ENCODE results near the gene PPP1R17.
A peak's percentile ranks its signal among the peaks of the same experiment; 100 is the strongest.

Gene PPP1R17

GRCh38 chr7:31688372-31688771 lies 1.4 kb downstream of the PPP1R17 start:
- ATAC-seq: peak; percentile 95
- peak overlapping the region; percentile 86 for H3K27ac Mint-ChIP-seq
- no peaks in the 10 kb centered on the region for H3K9me3 Mint-ChIP-seq
- H3K36me3 Mint-ChIP-seq: no peaks in the 10 kb centered on the region
- no peaks in the 10 kb centered on the region for H3K27me3 Mint-ChIP-seq
- H3K4me3 Mint-ChIP-seq: peak overlapping the region; percentile 58
- H3K4me1 Mint-ChIP-seq: peaks cover 26% of the 10 kb centered on the region

- no peaks in the 10 kb centered on the region for H3K27me3 Mint-ChIP-seq
- H3K27ac Mint-ChIP-seq: peak overlapping the region; percentile 86
- no peaks in the 10 kb centered on the region for H3K9me3 Mint-ChIP-seq
- H3K4me1 Mint-ChIP-seq: peaks cover 26% of the 10 kb centered on the region
- ATAC-seq: peak; percentile 72
- H3K4me3 Mint-ChIP-seq: no peak overlapping the region
- H3K36me3 Mint-ChIP-seq: no peaks in the 10 kb centered on the region
These were observed 2.0 kb downstream of the PPP1R17 start for GRCh38 chr7:31688996-31689395.

- H3K9me3 Mint-ChIP-seq: no peaks in the 10 kb centered on the region
- no peak overlapping the region for H3K27ac Mint-ChIP-seq
- H3K27me3 Mint-ChIP-seq: no peaks in the 10 kb centered on the region
- ATAC-seq: no peak
- peaks cover 31% of the 10 kb centered on the region for H3K4me1 Mint-ChIP-seq
- H3K36me3 Mint-ChIP-seq: no peaks in the 10 kb centered on the region
- no peak overlapping the region for H3K4me3 Mint-ChIP-seq
These were observed 3.9 kb downstream of the PPP1R17 start for GRCh38 chr7:31690935-31691334.

GRCh38 chr7:31692451-31692850 lies 5.4 kb downstream of the PPP1R17 start:
- H3K4me3 Mint-ChIP-seq: no peak overlapping the region
- no peaks in the 10 kb centered on the region for H3K9me3 Mint-ChIP-seq
- peaks cover 37% of the 10 kb centered on the region for H3K4me1 Mint-ChIP-seq
- no peaks in the 10 kb centered on the region for H3K27me3 Mint-ChIP-seq
- no peaks in the 10 kb centered on the region for H3K36me3 Mint-ChIP-seq
- H3K27ac Mint-ChIP-seq: no peak overlapping the region
- no peak for ATAC-seq

- Mint-ChIP-seq H3K36me3 (no peaks in the 10 kb centered on the region), H3K4me3 (no peak overlapping the region), H3K27me3 (no peaks in the 10 kb centered on the region), H3K4me1 (peaks cover 36% of the 10 kb centered on the region), H3K9me3 (no peaks in the 10 kb centered on the region), H3K27ac (no peak overlapping the region)
- ATAC-seq: no peak
These were observed 5.9 kb downstream of the PPP1R17 start for GRCh38 chr7:31692871-31693270.

- H3K9me3 Mint-ChIP-seq: no peaks in the 10 kb centered on the region
- H3K27me3 Mint-ChIP-seq: no peaks in the 10 kb centered on the region
- H3K27ac Mint-ChIP-seq: peak overlapping the region; percentile 40
- no peak overlapping the region for H3K4me3 Mint-ChIP-seq
- peaks cover 11% of the 10 kb centered on the region for H3K4me1 Mint-ChIP-seq
- no peaks in the 10 kb centered on the region for H3K36me3 Mint-ChIP-seq
- ATAC-seq: peak; percentile 57
These were observed 9.0 kb downstream of the PPP1R17 start for GRCh38 chr7:31695859-31696614.

GRCh38 chr7:31699050-31699449 lies 12.0 kb downstream of the PPP1R17 start:
- H3K36me3 Mint-ChIP-seq: no peaks in the 10 kb centered on the region
- H3K9me3 Mint-ChIP-seq: no peaks in the 10 kb centered on the region
- ATAC-seq: peak; percentile 65

GRCh38 chr7:31702354-31702753 lies 15.3 kb downstream of the PPP1R17 start:
- Mint-ChIP-seq H3K9me3 (no peaks in the 10 kb centered on the region), H3K27me3 (no peaks in the 10 kb centered on the region), H3K36me3 (no peaks in the 10 kb centered on the region), H3K4me1 (peaks cover 6% of the 10 kb centered on the region), H3K4me3 (no peak overlapping the region), H3K27ac (no peak overlapping the region)
- no peak for ATAC-seq

More at GRCh38 chr7:31699050-31699449, 12.0 kb downstream of the PPP1R17 start:
- H3K27me3 Mint-ChIP-seq: no peaks in the 10 kb centered on the region
- peaks cover 11% of the 10 kb centered on the region for H3K4me1 Mint-ChIP-seq
- no peak overlapping the region for H3K4me3 Mint-ChIP-seq
- no peak overlapping the region for H3K27ac Mint-ChIP-seq

GRCh38 chr7:31705377-31705776 lies 18.4 kb downstream of the PPP1R17 start:
- peak; percentile 62 for ATAC-seq
- H3K4me3 Mint-ChIP-seq: no peak overlapping the region

GRCh38 chr7:31707089-31707488 lies 20.1 kb downstream of the PPP1R17 start:
- H3K4me3 Mint-ChIP-seq: no peak overlapping the region
- H3K4me1 Mint-ChIP-seq: peaks cover 6% of the 10 kb centered on the region
- no peaks in the 10 kb centered on the region for H3K9me3 Mint-ChIP-seq
- no peaks in the 10 kb centered on the region for H3K36me3 Mint-ChIP-seq
- ATAC-seq: no peak
- H3K27me3 Mint-ChIP-seq: no peaks in the 10 kb centered on the region
- H3K27ac Mint-ChIP-seq: no peak overlapping the region

More at GRCh38 chr7:31705377-31705776, 18.4 kb downstream of the PPP1R17 start:
- Mint-ChIP-seq H3K27ac (no peak overlapping the region), H3K9me3 (no peaks in the 10 kb centered on the region), H3K4me1 (peaks cover 6% of the 10 kb centered on the region), H3K36me3 (no peaks in the 10 kb centered on the region), H3K27me3 (no peaks in the 10 kb centered on the region)

GRCh38 chr7:31710171-31710570 lies 23.2 kb downstream of the PPP1R17 start:
- no peaks in the 10 kb centered on the region for H3K36me3 Mint-ChIP-seq
- H3K4me1 Mint-ChIP-seq: peaks cover 6% of the 10 kb centered on the region
- no peaks in the 10 kb centered on the region for H3K27me3 Mint-ChIP-seq
- no peak overlapping the region for H3K27ac Mint-ChIP-seq
- H3K9me3 Mint-ChIP-seq: peaks cover 4% of the 10 kb centered on the region
- ATAC-seq: no peak
- no peak overlapping the region for H3K4me3 Mint-ChIP-seq

GRCh38 chr7:31716355-31716754 lies 29.3 kb downstream of the PPP1R17 start:
- no peak overlapping the region for H3K4me3 Mint-ChIP-seq
- no peaks in the 10 kb centered on the region for H3K27me3 Mint-ChIP-seq
- no peaks in the 10 kb centered on the region for H3K36me3 Mint-ChIP-seq
- H3K4me1 Mint-ChIP-seq: no peaks in the 10 kb centered on the region
- H3K9me3 Mint-ChIP-seq: peaks cover 4% of the 10 kb centered on the region
- H3K27ac Mint-ChIP-seq: no peak overlapping the region
- no peak for ATAC-seq

- Mint-ChIP-seq H3K27ac (no peak overlapping the region), H3K27me3 (no peaks in the 10 kb centered on the region), H3K4me3 (no peak overlapping the region), H3K36me3 (no peaks in the 10 kb centered on the region), H3K9me3 (no peaks in the 10 kb centered on the region), H3K4me1 (no peaks in the 10 kb centered on the region)
- ATAC-seq: no peak
These were observed 33.4 kb downstream of the PPP1R17 start for GRCh38 chr7:31720366-31720765.

GRCh38 chr7:31724696-31725095 lies 37.7 kb downstream of the PPP1R17 start:
- H3K36me3 Mint-ChIP-seq: no peaks in the 10 kb centered on the region
- H3K4me3 Mint-ChIP-seq: no peak overlapping the region
- H3K9me3 Mint-ChIP-seq: no peaks in the 10 kb centered on the region
- no peak for ATAC-seq
- H3K27me3 Mint-ChIP-seq: no peaks in the 10 kb centered on the region
- H3K27ac Mint-ChIP-seq: no peak overlapping the region
- H3K4me1 Mint-ChIP-seq: no peaks in the 10 kb centered on the region

GRCh38 chr7:31729195-31729804 lies 42.3 kb downstream of the PPP1R17 start:
- Mint-ChIP-seq H3K27me3 (no peaks in the 10 kb centered on the region), H3K9me3 (no peaks in the 10 kb centered on the region), H3K4me3 (no peak overlapping the region), H3K27ac (no peak overlapping the region), H3K36me3 (no peaks in the 10 kb centered on the region), H3K4me1 (no peaks in the 10 kb centered on the region)
- no peak for ATAC-seq

- no peaks in the 10 kb centered on the region for H3K27me3 Mint-ChIP-seq
- H3K4me3 Mint-ChIP-seq: no peak overlapping the region
- H3K9me3 Mint-ChIP-seq: no peaks in the 10 kb centered on the region
- no peak for ATAC-seq
- H3K36me3 Mint-ChIP-seq: no peaks in the 10 kb centered on the region
- no peak overlapping the region for H3K27ac Mint-ChIP-seq
- no peaks in the 10 kb centered on the region for H3K4me1 Mint-ChIP-seq
These were observed 47.4 kb downstream of the PPP1R17 start for GRCh38 chr7:31734456-31734855.
